T-helper 1 cell treated with Interleukin-12 subunit alpha and Interleukin-12 subunit beta and Interleukin-4 antibody, amounts not matched to agents 30 ng/mL and 1 ng/mL, for 36 hours (primary cell): ENCODE measurements around the gene ZNF367. TPM values are rescaled to one million over a fixed set of nuclear protein-coding genes. Genes with fewer than 3 reads are reported as not detected.
"Not testable (repeated sequence)": the region's sequence is repeated elsewhere in the genome, so short reads cannot be mapped to it uniquely, and the experiment has no call there.

Experiments
- intact Hi-C: fragments of 100-400 bp; cut with micrococcal nuclease; formaldehyde crosslinking; loops from one replicate; pipeline ENCODE4 v1.15.1; 2024
- total RNA-seq: library from RNA; stranded (reverse); gene quantifications from 2 replicates; pipeline ENCODE4 v1.2.3, GENCODE V29; 2022

ZNF367 gene
- total RNA-seq, 1 donor from 2014 or later: 20.7 TPM

GRCh38 chr9:96375507-96375906 is 42.7 kb downstream of the ZNF367 start:
- intact Hi-C loops: not testable (repeated sequence)

- intact Hi-C loops: no loop called here
Observed at GRCh38 chr9:96367943-96368342, 50.2 kb downstream of the ZNF367 start.

GRCh38 chr9:96363175-96363967 is 54.8 kb downstream of the ZNF367 start:
- intact Hi-C loops: no loop called here

DNA sequence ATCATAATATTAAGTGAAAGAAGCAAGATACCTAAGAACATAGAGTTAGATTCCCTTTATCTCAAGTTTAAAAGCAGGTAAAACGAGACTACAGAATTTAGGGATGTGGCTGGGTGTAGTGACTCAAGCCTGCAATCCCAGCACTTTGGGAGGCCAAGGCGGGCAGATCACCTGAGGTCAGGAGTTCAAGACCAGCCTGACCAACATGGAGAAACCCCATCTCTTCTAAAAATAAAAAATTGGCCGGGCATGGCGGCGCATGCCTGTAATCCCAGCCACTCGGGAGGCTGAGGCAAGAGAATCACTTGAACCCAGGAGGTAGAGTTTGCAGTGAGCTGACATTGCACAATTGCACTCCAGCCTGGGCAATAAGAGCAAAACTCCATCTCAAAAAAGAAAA is 56.1 kb downstream of the ZNF367 start:
- intact Hi-C loops: not testable (repeated sequence)

- intact Hi-C loops: no loop called here
Observed at GRCh38 chr9:96361668-96362067, 56.5 kb downstream of the ZNF367 start.

- intact Hi-C loops: no loop called here
Observed at GRCh38 chr9:96360976-96361375, 57.2 kb downstream of the ZNF367 start.

GRCh38 chr9:96360523-96360922 is 57.6 kb downstream of the ZNF367 start:
- intact Hi-C loops: not testable (repeated sequence)

- intact Hi-C loops: no loop called here
Observed at GRCh38 chr9:96350866-96351265, 67.3 kb downstream of the ZNF367 start.

DNA sequence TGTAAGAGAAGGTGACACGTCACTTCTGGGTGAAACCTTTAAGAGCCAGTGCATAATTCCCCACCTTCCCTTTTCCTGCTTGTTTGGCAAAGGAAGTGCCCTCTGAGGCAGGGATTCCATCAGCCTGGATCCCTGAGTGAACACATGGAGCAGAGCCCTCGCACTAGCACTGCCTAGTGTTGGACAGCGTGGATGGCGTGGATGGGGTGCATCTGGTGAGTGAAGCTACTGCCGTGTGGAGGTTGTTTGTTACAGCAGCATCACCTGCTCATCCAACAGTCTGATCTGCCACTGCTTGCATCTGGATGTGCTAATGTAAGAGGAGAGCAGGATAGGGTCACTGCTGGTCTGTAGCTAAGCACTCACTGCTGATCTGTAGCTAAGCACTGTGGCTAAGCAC is 69.9 kb downstream of the ZNF367 start:
- intact Hi-C loops: no loop called here

DNA sequence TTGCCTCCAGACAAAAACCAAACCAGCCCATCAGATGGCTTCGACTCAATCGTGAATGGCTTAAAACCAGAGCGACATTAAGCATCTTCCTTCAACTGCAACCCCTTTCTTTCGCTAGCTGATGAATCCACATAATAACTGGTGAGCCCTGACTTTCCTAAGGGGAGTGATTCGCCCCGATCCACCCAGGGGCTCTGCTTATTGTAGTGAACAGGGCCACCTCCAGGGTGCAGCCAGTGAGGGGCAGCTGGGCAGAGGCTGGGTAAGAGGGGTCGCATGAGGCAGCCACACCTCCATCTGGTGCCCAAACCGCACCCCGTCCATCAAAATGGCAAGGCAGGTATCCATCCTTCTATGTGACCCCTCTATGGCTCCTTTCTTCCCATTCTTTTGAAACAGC is 72.6 kb downstream of the ZNF367 start:
- intact Hi-C loops: no loop called here

GRCh38 chr9:96344458-96345180 is 73.6 kb downstream of the ZNF367 start:
- intact Hi-C loops: no loop called here

DNA sequence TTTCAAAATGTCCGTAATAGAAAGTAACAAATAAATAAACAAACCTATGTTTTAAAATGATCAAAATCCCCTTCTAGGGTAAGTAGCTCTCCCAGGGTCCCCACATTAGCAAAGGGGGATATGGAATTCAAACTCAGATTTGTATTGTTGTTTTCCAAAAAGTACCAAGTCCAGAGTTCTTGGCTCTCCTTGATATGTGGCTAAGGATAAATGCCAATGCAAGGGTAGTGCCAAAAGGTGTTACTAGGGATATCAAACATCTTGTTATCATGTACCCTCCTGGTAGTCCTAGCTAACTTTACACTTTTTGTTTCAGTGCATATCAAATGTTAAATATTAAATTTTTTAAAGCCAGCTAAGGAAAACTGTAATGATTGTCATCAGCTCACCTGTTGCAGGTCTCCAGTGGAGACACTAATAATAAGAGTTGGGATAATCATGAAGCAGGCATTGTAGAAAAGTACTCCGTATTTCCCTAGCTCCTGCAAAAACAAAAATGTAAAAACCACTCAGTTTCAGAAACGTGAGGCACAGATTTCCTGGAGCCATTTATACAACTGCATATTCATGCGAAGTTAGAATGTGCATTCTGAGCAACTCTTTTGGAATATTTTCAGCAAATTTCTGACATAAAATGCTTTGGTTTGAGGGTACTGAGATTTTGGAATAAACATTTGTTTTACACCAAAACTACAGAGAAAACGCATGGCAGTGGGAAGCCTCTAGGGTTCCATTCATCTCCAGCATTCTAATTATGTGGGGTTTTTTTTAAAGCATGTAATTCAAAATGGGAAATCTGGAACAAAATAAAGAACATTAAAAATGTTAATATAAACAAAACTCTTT is 74.4 kb downstream of the ZNF367 start:
- intact Hi-C loops: no loop called here

- intact Hi-C loops: no loop called here
Observed at GRCh38 chr9:96342571-96343245, 75.5 kb downstream of the ZNF367 start.

- intact Hi-C loops: no loop called here
Observed at GRCh38 chr9:96340707-96341106, 77.5 kb downstream of the ZNF367 start.

GRCh38 chr9:96338299-96338698 is 79.9 kb downstream of the ZNF367 start:
- intact Hi-C loops: no loop called here

Other genes starting within 250 kb of the ZNF367 start
- not detected in 2 replicates for gene HSD17B3, start 116.2 kb downstream of the ZNF367 start, total RNA-seq
- gene SLC35D2, start 34.7 kb downstream of the ZNF367 start, total RNA-seq: 14.5 and 15.3 TPM in 2 replicates
- 7.0 and 7.4 TPM in 2 replicates for gene HABP4, start 31.8 kb upstream of the ZNF367 start, total RNA-seq
- gene CDC14B, start 201.5 kb upstream of the ZNF367 start, total RNA-seq: 1.1 and 2.2 TPM in 2 replicates
- 5.4 and 6.7 TPM in 2 replicates for gene PRXL2C, start 236.9 kb upstream of the ZNF367 start, total RNA-seq